Lung (tissue), 16 donors: ENCODE measurements around the gene FOXB2. TPM values are rescaled to one million over a fixed set of nuclear protein-coding genes. Genes with fewer than 3 reads are reported as not detected.
"Not testable (repeated sequence)": the region's sequence is repeated elsewhere in the genome, so short reads cannot be mapped to it uniquely, and the experiment has no call there.

Experiments used
- ATAC-seq: fragments of 200-7000 bp; cut with Tn5 transposase; one replicate; pipeline ENCODE4 v1.9.1; 2020; ENCODE audit warnings: moderate number of reproducible peaks; ENCODE audit not compliant: insufficient read depth, low FRiP score
- DNase-seq, 3 donors: peaks; one replicate each; pipeline ENCODE4 v3.0.0-alpha.2; 2013 to 2017
- H3K27ac ChIP-seq, 2 donors: one replicate each; pipeline ENCODE4 v1.5.1; 2013; ENCODE audit warnings: mild to moderate bottlenecking in 2 of 2, moderate library complexity in 2 of 2, control low read depth in 1 of 2, inconsistent platforms in 1 of 2, low read depth in 1 of 2, low read length in 1 of 2
- H3K27me3 ChIP-seq, 3 donors: one replicate each; pipeline ENCODE4 v1.5.1; 2013; ENCODE audit warnings: low read length in 2 of 3; ENCODE audit not compliant: control insufficient read depth in 3 of 3, insufficient read depth in 3 of 3
- H3K36me3 ChIP-seq, 4 donors: one replicate each; pipeline ENCODE4 v1.5.1; 2013; ENCODE audit warnings: low read length in 4 of 4, mild to moderate bottlenecking in 1 of 4, moderate library complexity in 1 of 4; ENCODE audit not compliant: control insufficient read depth in 4 of 4, insufficient read depth in 4 of 4
- H3K4me1 ChIP-seq, 5 donors: one replicate each; pipeline ENCODE4 v1.5.1; 2013; ENCODE audit warnings: low read length in 5 of 5, mild to moderate bottlenecking in 2 of 5, moderate library complexity in 1 of 5; ENCODE audit not compliant: control insufficient read depth in 5 of 5, insufficient read depth in 5 of 5
- H3K4me3 ChIP-seq: one replicate; pipeline ENCODE4 v1.5.1; 2013; ENCODE audit warnings: mild to moderate bottlenecking, control low read depth, moderate library complexity
- H3K9ac ChIP-seq, 2 donors: one replicate each; pipeline ENCODE4 v1.5.1; 2013; ENCODE audit warnings: low read length in 2 of 2, control low read depth in 1 of 2; ENCODE audit not compliant: insufficient read depth in 1 of 2
- H3K9me3 ChIP-seq, 4 donors: one replicate each; pipeline ENCODE4 v1.5.1; 2013; ENCODE audit warnings: low read length in 3 of 4, mild to moderate bottlenecking in 1 of 4, moderate library complexity in 1 of 4; ENCODE audit not compliant: control insufficient read depth in 4 of 4, insufficient read depth in 3 of 4
- WGBS, 2 donors: extraction: QIAGEN DNeasy Blood & Tissue Kit; methylation state at CpG; one replicate each; pipeline ENCODE4 v1.1.7; 2013; 5-methylcytosine and 5-hydroxymethylcytosine counted together
- long read RNA-seq, 5 donors: transcript quantifications; one replicate each; lab custom pipeline, GENCODE V29; 2026
- polyA plus RNA-seq, 2 donors: library from polyadenylated mRNA; stranded (reverse); fragments of 200-250 nt; gene quantifications; one replicate each; pipeline ENCODE4 v1.2.1, GENCODE V29; 2013
- total RNA-seq, 2 donors: library from RNA; depleted of rRNA in 1 of 2; stranded (reverse); fragments of >200 nt in 1 of 2; gene quantifications; one replicate each; pipeline ENCODE4 v1.2.1, GENCODE V29; 2014 to 2021
- TF ChIP-seq, protein P1 (sequence below): IDR thresholded peaks from 2 replicates; pipeline ENCODE4 v1.5.1; 2012; ENCODE audit warnings: mild to moderate bottlenecking; ENCODE audit errors: control extremely low read depth, extremely low read depth
- donor health status: control.
- donor health status: control.
- donor health status: Bipolar disorder and iron deficiency.
- donor health status: healthy.
- donor health status: DM: yes; HTN: yes; CAD: no.

FOXB2 gene
- total RNA-seq (not detected), polyA plus RNA-seq (not detected)
- long read RNA-seq, donor 1 = 0 reads
- long read RNA-seq, donor 2 = 0 reads
- long read RNA-seq, donor 3 = 0 reads
- long read RNA-seq, donor 4 = 0 reads
- long read RNA-seq, donor 5 = 0 reads

DNA sequence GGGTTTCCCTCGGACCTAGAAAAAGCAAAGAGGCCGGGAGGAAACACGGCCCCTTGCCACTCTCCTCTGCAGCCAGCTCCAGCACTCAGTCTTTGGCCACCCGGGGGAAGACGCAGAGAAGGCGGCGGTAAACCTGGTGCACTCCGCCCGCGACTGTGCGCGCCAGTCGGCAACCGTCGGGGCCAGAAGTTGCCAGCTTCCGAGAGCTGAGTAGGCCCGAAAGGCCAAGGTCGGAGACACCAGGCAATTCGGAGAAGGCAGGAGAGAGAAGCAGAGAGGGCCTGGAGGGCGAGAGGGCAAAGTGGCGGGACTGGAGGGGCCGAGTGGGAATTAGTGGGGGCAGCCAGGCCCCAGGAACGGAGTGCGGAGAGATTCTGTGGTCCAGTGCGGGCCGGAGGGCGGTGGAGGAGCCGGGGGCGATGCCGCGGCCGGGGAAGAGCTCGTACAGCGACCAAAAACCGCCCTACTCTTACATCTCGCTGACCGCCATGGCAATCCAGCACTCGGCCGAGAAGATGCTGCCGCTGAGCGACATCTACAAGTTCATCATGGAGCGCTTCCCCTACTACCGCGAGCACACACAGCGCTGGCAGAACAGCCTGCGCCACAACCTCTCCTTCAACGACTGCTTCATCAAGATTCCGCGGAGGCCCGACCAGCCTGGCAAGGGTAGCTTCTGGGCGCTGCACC, at the start of gene FOXB2:
Gene FOXB2, plus strand, starts transcription at position 420 of the 690 bp plus-strand sequence. Its CDS starts 0 bp downstream, at position 420.
- Histone ChIP-seq H3K27ac (no peak within 1 kb of the TSS), H3K4me3 (peak within 1 kb of the TSS; percentile 1), H3K4me1 (peaks cover 0 to 22% (median 2%) of the 10 kb centered on the region in 5 donors), H3K9me3 (peaks cover 0 to 13% (median 0%) of the 10 kb centered on the region in 4 donors), H3K9ac (no peak within 1 kb of the TSS), H3K36me3 (no peaks in the 10 kb centered on the region), H3K27me3 (peaks cover 17 to 90% (median 81%) of the 10 kb centered on the region in 3 donors)
- TF ChIP-seq, protein P1, sequence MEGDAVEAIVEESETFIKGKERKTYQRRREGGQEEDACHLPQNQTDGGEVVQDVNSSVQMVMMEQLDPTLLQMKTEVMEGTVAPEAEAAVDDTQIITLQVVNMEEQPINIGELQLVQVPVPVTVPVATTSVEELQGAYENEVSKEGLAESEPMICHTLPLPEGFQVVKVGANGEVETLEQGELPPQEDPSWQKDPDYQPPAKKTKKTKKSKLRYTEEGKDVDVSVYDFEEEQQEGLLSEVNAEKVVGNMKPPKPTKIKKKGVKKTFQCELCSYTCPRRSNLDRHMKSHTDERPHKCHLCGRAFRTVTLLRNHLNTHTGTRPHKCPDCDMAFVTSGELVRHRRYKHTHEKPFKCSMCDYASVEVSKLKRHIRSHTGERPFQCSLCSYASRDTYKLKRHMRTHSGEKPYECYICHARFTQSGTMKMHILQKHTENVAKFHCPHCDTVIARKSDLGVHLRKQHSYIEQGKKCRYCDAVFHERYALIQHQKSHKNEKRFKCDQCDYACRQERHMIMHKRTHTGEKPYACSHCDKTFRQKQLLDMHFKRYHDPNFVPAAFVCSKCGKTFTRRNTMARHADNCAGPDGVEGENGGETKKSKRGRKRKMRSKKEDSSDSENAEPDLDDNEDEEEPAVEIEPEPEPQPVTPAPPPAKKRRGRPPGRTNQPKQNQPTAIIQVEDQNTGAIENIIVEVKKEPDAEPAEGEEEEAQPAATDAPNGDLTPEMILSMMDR = no peak
- DNase-seq = no peak
- ATAC-seq = no peak
- 6 to 8% methylated on average over 51 of the region's 51 CpGs for WGBS, 2 donors

DNA sequence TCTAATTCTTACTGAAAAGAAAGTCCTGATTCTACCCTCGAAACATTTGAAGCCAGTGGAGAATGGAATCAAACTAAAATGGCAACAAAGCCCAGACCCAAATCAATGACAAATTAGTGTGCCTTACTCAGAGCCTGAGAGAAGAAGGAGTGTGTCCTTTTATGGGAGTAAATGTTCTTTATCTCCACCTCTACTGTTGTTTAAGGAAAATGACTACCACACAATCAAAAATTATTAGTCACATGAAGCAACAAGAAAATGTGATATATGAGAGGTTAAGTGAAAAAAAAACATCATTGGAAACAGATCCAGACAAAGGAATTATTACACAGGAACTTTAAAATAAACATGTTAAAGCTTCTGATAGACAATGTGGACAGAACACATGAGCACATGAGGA, 49.7 kb upstream of the FOXB2 start:
- Histone ChIP-seq H3K36me3 (no peaks in the 10 kb centered on the region), H3K27ac (no peak overlapping the region), H3K27me3 (no peaks in the 10 kb centered on the region), H3K4me3 (no peak overlapping the region), H3K9me3 (peaks cover 0 to 12% (median 0%) of the 10 kb centered on the region in 4 donors), H3K4me1 (no peaks in the 10 kb centered on the region), H3K9ac (no peak overlapping the region)
- no peak for ATAC-seq
- TF ChIP-seq, protein P1 = no peak
- DNase-seq = no peak
- WGBS, 2 donors = 74 to 86% methylated on average over 1 of the region's 1 CpG

DNA sequence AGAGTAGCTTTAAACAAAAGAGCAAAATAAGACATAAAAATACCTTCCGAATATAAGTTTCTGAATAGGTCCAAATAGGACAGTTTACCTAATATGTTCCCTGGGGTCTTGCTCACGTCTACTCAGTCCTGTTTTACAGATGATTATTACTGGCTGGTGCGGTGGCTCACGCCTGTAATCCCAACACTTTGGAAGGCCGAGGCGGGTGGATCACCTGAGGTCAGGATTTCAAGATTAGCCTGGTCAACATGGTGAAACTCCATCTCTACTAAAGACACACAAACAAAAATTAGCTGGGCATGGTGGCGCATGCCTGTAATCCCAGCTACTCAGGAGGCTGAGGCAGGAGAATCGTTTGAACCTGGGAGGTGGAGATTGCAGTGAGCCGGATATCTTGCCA, 40.6 kb upstream of the FOXB2 start:
- H3K9me3 ChIP-seq, ATAC-seq, DNase-seq, H3K27me3 ChIP-seq, H3K27ac ChIP-seq, H3K9ac ChIP-seq, H3K4me1 ChIP-seq, H3K4me3 ChIP-seq, H3K36me3 ChIP-seq: not testable (repeated sequence)
- WGBS, 2 donors = 88 to 93% methylated on average over 9 of the region's 9 CpGs

DNA sequence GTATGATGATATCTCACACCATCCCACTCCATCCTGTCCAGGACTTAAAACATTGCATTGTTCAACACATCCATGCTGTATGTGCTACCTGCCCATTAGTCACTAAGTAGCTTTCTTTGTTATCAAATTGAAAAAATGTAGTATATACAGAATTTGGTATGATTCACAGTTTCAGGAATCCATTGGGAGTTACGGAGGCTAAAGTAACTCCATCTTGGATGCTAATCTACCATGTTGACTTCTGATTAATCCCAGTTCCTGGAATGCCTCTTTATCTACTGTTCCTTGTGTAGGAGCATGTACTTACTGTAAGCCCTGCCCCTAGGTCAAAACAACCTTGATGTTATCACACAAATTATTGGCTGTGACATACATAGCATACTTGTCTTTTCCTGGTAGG, 38.9 kb upstream of the FOXB2 start:
- ATAC-seq (no peak), DNase-seq (no peak)
- Histone ChIP-seq H3K4me1 (no peaks in the 10 kb centered on the region), H3K9me3 (no peaks in the 10 kb centered on the region), H3K27ac (no peak overlapping the region), H3K9ac (no peak overlapping the region), H3K36me3 (no peaks in the 10 kb centered on the region), H3K4me3 (no peak overlapping the region), H3K27me3 (no peaks in the 10 kb centered on the region)
- 77 to 85% methylated on average over 1 of the region's 1 CpG for WGBS, 2 donors
- TF ChIP-seq, protein P1 = no peak
